ENCODE data around the gene SDR39U1.
"Not testable (repeated sequence)": the region's sequence is repeated elsewhere in the genome, so short reads cannot be mapped to it uniquely, and the experiment has no call there.

The SDR39U1 gene, protein sequence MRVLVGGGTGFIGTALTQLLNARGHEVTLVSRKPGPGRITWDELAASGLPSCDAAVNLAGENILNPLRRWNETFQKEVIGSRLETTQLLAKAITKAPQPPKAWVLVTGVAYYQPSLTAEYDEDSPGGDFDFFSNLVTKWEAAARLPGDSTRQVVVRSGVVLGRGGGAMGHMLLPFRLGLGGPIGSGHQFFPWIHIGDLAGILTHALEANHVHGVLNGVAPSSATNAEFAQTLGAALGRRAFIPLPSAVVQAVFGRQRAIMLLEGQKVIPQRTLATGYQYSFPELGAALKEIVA

DNA sequence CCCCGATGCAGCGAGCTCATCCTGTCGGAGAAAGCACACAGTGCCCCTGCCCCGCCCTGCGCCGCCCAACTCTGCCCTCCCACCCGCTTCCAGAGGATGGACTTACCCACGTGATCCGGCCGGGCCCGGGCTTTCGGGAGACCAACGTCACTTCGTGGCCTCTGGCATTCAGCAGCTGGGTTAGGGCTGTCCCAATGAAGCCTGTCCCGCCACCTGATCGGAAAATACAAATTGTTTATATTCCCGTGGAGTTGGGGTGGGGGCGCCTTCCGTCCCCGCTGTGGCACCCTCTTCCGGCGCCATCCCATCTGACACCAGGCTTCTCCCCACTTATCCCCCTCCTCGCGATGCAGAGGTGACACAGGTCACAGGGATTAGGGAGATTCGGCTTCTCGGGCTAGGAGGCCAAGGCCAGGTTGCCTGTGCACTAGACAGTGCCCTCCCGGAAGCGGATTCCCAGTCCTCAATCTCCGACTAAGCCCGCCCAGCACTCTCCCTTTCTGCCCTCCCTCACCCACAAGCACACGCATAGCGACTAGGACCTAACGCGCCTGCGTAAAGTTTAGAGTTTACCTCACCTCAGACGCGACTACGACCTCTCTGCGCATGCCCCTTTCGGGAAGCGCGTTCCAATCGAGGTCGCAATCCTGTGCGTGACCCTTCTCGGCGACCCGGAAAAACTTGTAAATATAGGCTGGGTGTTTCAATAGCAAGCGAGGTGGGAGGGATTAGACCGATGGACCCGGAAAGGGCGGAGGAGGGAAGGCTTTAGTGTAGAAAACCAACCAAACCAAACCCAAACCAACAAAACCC, at the start of gene SDR39U1:
Gene SDR39U1 (minus strand): TSS at position 537 of the 813 bp plus-strand sequence. CDS start 7 bp downstream, at position 530.
- Histone ChIP-seq H3K27ac (ENCODE audit: low read depth, low read length) (peak within 1 kb of the TSS; percentile 99), H3K4me3 (ENCODE audit: low read depth, low read length) (peak within 1 kb of the TSS; percentile 88), H3K27me3 (ENCODE audit: insufficient read depth, low read length) (no peaks in the 10 kb centered on the region), H3K36me3 (ENCODE audit: insufficient read depth, low read length) (peaks cover 18% of the 10 kb centered on the region), H2AFZ (ENCODE audit: low read length, unreplicated experiment) (peak within 1 kb of the TSS; percentile 93), H3K79me2 (ENCODE audit: control insufficient read depth, insufficient read depth, low read length, unreplicated experiment) (peaks cover 14% of the 10 kb centered on the region), H3K4me1 (ENCODE audit: control insufficient read depth, insufficient read depth, low read length, unreplicated experiment) (peaks cover 16% of the 10 kb centered on the region)

DNA sequence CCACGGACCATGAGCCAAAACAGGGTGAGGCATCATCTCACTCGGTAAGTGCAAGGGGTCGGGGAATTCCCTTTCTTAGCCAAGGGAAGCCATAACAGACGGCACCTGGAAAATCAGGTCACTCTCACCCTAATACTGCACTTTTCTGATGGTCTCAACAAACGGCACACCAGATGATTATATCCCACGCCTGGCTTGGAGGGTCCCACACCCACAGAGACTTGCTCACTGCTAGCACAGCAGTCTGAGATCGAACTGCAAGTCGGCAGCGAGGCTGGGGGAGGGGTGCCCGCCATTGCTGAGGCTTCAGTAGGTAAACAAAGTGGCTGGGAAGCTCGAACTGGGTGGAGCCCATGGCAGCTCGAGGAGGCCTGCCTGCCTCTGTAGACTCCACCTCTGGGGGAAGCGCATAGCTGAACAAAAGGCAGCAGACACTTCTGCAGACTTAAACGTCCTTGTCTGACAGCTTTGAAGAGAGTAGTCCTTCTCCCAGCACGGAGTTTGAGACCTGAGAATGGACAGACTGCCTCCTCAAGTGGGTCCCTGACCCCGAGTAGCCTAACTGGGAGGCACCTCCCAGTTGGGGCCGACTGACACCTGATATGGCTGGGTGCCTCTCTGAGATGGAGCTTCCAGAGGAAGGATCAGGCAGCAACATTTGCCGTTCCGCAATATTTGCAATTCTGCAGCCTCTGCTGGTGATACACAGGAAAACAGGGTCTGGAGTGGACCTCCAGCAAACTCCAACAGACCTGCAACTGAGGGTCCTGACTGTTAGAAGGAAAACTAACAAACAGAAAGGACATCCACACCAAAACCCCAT, 49.2 kb upstream of the SDR39U1 start:
- H2AFZ ChIP-seq (ENCODE audit: low read length, unreplicated experiment); H3K27ac ChIP-seq (ENCODE audit: low read depth, low read length); H3K79me2 ChIP-seq (ENCODE audit: control insufficient read depth, insufficient read depth, low read length, unreplicated experiment); H3K4me1 ChIP-seq (ENCODE audit: control insufficient read depth, insufficient read depth, low read length, unreplicated experiment); H3K4me3 ChIP-seq (ENCODE audit: low read depth, low read length); H3K36me3 ChIP-seq (ENCODE audit: insufficient read depth, low read length); H3K27me3 ChIP-seq (ENCODE audit: insufficient read depth, low read length): not testable (repeated sequence)

DNA sequence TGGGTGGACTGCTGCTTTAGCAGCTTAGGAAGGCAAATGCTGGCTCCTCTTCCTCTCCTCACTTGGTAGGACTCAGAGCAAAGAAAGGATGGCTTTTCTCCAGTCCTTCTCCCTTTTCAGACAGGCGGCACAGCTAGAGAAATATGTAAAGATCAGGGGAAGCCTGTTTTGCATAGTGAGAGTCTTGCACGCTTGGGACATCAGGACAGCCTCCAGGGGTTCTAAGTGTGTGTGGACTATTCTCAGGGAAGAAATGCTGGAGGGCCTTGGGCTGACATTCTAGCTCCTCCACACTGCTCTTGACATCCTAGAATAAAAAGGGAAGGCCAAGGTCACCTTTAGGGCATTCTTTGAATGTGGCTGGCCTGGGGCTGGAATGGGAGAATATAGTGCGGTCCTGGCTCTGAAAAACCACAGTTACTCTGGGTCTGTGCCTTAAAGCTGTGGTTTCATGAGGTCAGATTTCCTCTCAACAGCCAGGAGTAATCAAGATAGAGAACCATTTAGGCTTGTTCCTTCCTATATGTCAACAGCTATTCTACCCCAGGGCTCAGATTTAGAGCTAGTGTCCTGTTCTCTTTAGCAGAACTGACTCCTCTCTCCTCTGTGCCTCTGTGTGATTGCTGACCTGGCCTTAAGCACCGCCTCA, 41.2 kb upstream of the SDR39U1 start:
- H3K27me3 ChIP-seq (ENCODE audit: insufficient read depth, low read length), result peaks cover 4% of the 10 kb centered on the region; the same call in 1 of the 2 replicates
- H3K36me3 ChIP-seq (ENCODE audit: insufficient read depth, low read length), result no peaks in the 10 kb centered on the region
- H3K4me3 ChIP-seq (ENCODE audit: low read depth, low read length), result no peak overlapping the region
- no peaks in the 10 kb centered on the region for H3K4me1 ChIP-seq (ENCODE audit: control insufficient read depth, insufficient read depth, low read length, unreplicated experiment)
- no peak overlapping the region for H3K27ac ChIP-seq (ENCODE audit: low read depth, low read length)
- H2AFZ ChIP-seq (ENCODE audit: low read length, unreplicated experiment), result no peak overlapping the region
- no peaks in the 10 kb centered on the region for H3K79me2 ChIP-seq (ENCODE audit: control insufficient read depth, insufficient read depth, low read length, unreplicated experiment)

DNA sequence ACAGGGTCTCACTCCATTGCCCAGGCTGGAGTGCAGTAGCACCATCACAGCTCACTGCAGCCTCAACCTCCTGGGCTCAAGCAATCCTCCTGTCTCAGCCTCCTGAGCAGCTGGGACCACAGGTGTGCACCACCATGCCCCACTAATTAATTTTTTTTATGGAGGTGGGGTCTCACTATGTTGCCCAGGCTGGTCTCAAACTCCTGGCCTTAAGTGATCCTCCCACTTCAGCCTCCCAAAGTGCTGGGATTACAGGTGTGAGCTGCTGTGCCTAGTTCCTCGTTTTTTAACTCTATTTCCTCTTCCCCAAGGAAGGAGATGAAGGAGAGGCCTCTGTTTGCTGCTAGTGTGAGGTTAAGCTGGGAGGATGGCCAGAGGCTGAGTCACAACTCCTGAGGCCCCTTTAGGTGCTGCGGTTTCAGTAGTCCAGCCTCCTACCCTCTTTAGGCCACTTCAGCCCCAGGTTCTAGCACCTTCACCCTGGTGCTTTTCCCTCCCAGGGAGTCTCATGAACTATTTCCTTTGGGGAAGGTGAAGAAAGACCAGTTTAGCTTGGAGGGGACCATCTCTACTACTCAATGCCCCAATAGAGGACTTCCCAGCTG, 40.2 kb upstream of the SDR39U1 start:
- not testable (repeated sequence) for H3K27ac ChIP-seq (ENCODE audit: low read depth, low read length); H3K27me3 ChIP-seq (ENCODE audit: insufficient read depth, low read length); H3K79me2 ChIP-seq (ENCODE audit: control insufficient read depth, insufficient read depth, low read length, unreplicated experiment); H3K36me3 ChIP-seq (ENCODE audit: insufficient read depth, low read length); H3K4me3 ChIP-seq (ENCODE audit: low read depth, low read length); H3K4me1 ChIP-seq (ENCODE audit: control insufficient read depth, insufficient read depth, low read length, unreplicated experiment); H2AFZ ChIP-seq (ENCODE audit: low read length, unreplicated experiment)

DNA sequence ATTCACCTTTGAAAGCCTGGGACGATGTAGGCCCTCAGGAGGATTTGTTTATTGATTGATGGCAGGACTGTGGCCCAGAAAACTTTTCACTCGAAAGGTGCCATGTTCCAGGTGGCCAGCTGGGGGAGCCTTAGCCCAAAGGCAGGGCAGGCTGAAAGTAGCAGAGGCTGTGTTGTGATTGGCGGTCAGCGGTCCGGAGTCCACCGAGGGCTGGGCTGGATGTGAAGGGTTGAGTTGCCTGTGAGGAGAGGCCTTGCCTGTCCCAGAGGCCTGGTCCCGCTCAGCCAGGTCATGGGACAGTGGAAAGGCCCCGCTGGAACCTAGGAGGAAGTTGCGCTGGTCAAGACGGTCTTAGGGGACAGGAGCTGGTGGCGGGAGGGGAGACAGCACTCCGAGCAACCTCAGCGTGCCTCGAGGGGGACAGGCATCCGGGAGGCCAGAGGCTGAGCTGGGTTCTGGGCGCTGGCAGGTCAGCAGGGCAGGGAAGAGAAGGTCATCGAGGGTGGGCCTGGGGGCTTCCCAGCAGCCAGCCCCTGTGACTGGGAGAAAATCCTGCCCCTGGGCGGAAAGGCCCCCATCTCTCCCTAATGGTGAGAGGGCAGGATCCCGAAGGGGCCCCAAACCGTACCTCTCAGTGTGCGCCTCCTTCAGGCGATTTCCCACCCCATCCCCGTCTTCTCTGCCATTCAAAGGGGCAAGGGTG, 39.2 kb upstream of the SDR39U1 start:
- Histone ChIP-seq H3K36me3 (ENCODE audit: insufficient read depth, low read length) (no peaks in the 10 kb centered on the region), H3K4me3 (ENCODE audit: low read depth, low read length) (no peak overlapping the region), H3K27ac (ENCODE audit: low read depth, low read length) (no peak overlapping the region), H2AFZ (ENCODE audit: low read length, unreplicated experiment) (peak overlapping the region; percentile 24), H3K27me3 (ENCODE audit: insufficient read depth, low read length) (peaks cover 4% of the 10 kb centered on the region; the same call in 1 of the 2 replicates), H3K79me2 (ENCODE audit: control insufficient read depth, insufficient read depth, low read length, unreplicated experiment) (no peaks in the 10 kb centered on the region), H3K4me1 (ENCODE audit: control insufficient read depth, insufficient read depth, low read length, unreplicated experiment) (no peaks in the 10 kb centered on the region)

DNA sequence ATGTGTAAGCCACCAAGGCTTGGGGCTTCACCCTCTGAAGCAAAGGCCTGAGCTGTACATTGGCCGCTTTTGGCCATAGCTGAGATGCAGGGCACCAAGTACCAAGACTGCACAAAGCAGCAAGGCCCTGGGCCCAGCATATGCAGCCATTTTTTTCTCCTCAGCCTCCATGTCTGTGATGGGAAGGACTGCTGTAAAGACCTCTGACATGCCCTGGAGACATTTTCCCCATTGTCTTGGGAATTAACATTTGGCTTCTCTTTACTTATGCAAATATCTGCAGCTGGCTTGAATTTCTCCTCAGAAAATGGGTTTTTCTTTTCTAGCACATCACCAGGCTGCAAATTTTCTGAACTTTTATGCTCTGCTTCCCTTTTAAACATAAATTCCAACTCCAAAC, 37.4 kb upstream of the SDR39U1 start:
- H3K4me3 ChIP-seq (ENCODE audit: low read depth, low read length); H2AFZ ChIP-seq (ENCODE audit: low read length, unreplicated experiment); H3K4me1 ChIP-seq (ENCODE audit: control insufficient read depth, insufficient read depth, low read length, unreplicated experiment); H3K27ac ChIP-seq (ENCODE audit: low read depth, low read length); H3K27me3 ChIP-seq (ENCODE audit: insufficient read depth, low read length); H3K79me2 ChIP-seq (ENCODE audit: control insufficient read depth, insufficient read depth, low read length, unreplicated experiment); H3K36me3 ChIP-seq (ENCODE audit: insufficient read depth, low read length): not testable (repeated sequence)

DNA sequence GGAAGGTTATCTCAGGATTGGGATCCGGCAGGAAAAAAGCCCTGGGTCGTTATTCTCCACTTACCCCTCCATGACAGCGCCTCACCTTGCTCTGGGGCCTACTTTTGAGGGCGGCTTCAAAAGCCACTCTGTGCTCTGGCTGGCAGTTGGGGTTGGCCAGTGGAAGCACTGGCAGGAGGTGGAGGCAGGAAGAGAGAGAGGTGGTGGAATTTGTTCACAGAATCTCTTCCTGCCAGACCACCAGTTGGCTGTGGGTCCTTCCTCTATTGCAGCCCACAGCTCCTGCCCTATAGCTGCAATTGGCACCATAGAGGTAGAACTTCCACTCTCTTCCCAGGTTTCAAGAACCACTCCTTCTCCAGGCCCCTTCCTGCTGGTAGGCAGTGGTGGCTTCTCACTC, 32.7 kb upstream of the SDR39U1 start:
- Histone ChIP-seq H3K27ac (ENCODE audit: low read depth, low read length) (no peak overlapping the region), H2AFZ (ENCODE audit: low read length, unreplicated experiment) (no peak overlapping the region), H3K36me3 (ENCODE audit: insufficient read depth, low read length) (no peaks in the 10 kb centered on the region), H3K4me3 (ENCODE audit: low read depth, low read length) (no peak overlapping the region), H3K27me3 (ENCODE audit: insufficient read depth, low read length) (no peaks in the 10 kb centered on the region), H3K4me1 (ENCODE audit: control insufficient read depth, insufficient read depth, low read length, unreplicated experiment) (no peaks in the 10 kb centered on the region), H3K79me2 (ENCODE audit: control insufficient read depth, insufficient read depth, low read length, unreplicated experiment) (no peaks in the 10 kb centered on the region)

DNA sequence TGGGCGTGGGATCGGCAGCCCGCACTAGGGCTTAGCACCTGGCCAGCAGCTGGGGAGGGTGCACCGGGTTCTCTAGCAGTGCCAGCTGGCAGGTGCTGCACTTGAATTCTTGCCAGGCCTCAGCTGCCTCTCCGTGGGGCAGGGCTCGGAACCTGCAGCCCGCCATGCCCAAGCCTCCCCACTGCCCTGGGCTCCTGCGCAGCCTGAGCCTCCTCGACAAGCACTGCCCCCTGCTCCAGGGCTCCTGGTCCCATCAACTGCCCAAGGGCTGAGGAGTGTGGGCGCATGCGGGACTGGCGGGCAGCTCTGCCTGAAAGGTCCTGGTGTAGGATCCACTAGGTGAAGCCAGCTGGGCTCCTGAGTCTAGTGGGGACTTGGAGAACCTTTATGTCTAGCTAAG, 30.6 kb upstream of the SDR39U1 start:
- no peak overlapping the region for H3K27ac ChIP-seq (ENCODE audit: low read depth, low read length)
- no peak overlapping the region for H2AFZ ChIP-seq (ENCODE audit: low read length, unreplicated experiment)
- H3K4me1 ChIP-seq (ENCODE audit: control insufficient read depth, insufficient read depth, low read length, unreplicated experiment), result no peaks in the 10 kb centered on the region
- no peaks in the 10 kb centered on the region for H3K27me3 ChIP-seq (ENCODE audit: insufficient read depth, low read length)
- H3K4me3 ChIP-seq (ENCODE audit: low read depth, low read length), result no peak overlapping the region
- H3K79me2 ChIP-seq (ENCODE audit: control insufficient read depth, insufficient read depth, low read length, unreplicated experiment), result no peaks in the 10 kb centered on the region
- no peaks in the 10 kb centered on the region for H3K36me3 ChIP-seq (ENCODE audit: insufficient read depth, low read length)

DNA sequence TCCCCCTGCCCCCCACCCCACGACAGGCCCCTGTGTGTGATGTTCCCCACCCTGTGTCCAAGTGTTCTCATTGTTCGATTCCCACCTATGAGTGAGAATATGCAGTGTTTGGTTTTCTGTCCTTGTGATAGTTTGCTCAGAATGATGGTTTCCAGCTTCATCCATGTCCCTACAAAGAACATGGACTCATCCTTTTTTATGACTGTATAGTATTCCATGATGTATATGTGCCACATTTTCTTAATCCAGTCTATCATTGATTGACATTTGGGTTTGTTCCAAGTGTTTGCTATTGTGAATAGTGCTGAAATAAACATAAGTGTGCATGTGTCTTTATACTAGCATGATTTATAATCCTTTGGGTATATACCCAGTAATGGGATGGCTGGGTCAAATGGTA, 27.9 kb upstream of the SDR39U1 start:
- H3K36me3 ChIP-seq (ENCODE audit: insufficient read depth, low read length); H2AFZ ChIP-seq (ENCODE audit: low read length, unreplicated experiment); H3K4me1 ChIP-seq (ENCODE audit: control insufficient read depth, insufficient read depth, low read length, unreplicated experiment); H3K27ac ChIP-seq (ENCODE audit: low read depth, low read length); H3K4me3 ChIP-seq (ENCODE audit: low read depth, low read length); H3K27me3 ChIP-seq (ENCODE audit: insufficient read depth, low read length); H3K79me2 ChIP-seq (ENCODE audit: control insufficient read depth, insufficient read depth, low read length, unreplicated experiment): not testable (repeated sequence)
